NB4 (cell line): Measurements from ENCODE around the gene PACS1.

Experiments
- DNase-seq: peaks from one replicate; pipeline ENCODE4 v3.0.0; 2010; ENCODE audit warnings: low read depth
- H3K4me3 ChIP-seq: one replicate; pipeline ENCODE4 v1.5.1; 2011; ENCODE audit warnings: mild to moderate bottlenecking, low read depth, low read length, moderate library complexity
- CTCF ChIP-seq: IDR thresholded peaks from one replicate; pipeline ENCODE4 v1.5.1; 2012; ENCODE audit warnings: low read depth, low read length
- MAX ChIP-seq: IDR thresholded peaks from 2 replicates; pipeline ENCODE4 v1.6.1; 2011; ENCODE audit warnings: low read depth, low read length
- MYC ChIP-seq: IDR thresholded peaks from 2 replicates; pipeline ENCODE4 v1.6.1; 2011; ENCODE audit warnings: low read depth, low read length
- POLR2A ChIP-seq: IDR thresholded peaks from 2 replicates; pipeline ENCODE4 v1.6.1; 2011; ENCODE audit warnings: mild to moderate bottlenecking; ENCODE audit not compliant: insufficient read length; ENCODE audit errors: extremely low read depth

The PACS1 gene

GRCh38 chr11:66071381-66071801, 1.3 kb downstream of the PACS1 start:
- DNase-seq, result no peak

GRCh38 chr11:66072081-66072480, 2.0 kb downstream of the PACS1 start:
- no peak for DNase-seq
- H3K4me3 ChIP-seq, result no peak overlapping the region
- no peak for TF ChIP-seq POLR2A

More at GRCh38 chr11:66071381-66071801, 1.3 kb downstream of the PACS1 start:
- TF ChIP-seq CTCF (no peak), MAX (no peak), MYC (no peak), POLR2A (no peak)
- H3K4me3 ChIP-seq, result peak overlapping the region; percentile 30

GRCh38 chr11:66072518-66072917, 2.4 kb downstream of the PACS1 start:
- no peak overlapping the region for H3K4me3 ChIP-seq
- no peak for TF ChIP-seq CTCF
- no peak for TF ChIP-seq POLR2A
- TF ChIP-seq MAX, result no peak
- TF ChIP-seq MYC, result no peak
- no peak for DNase-seq

GRCh38 chr11:66073669-66074068, 3.6 kb downstream of the PACS1 start:
- H3K4me3 ChIP-seq, result no peak overlapping the region
- no peak for TF ChIP-seq CTCF
- no peak for TF ChIP-seq MAX
- no peak for TF ChIP-seq MYC
- TF ChIP-seq POLR2A, result no peak
- no peak for DNase-seq

- DNase-seq, result no peak
- TF ChIP-seq MYC (no peak), MAX (no peak), CTCF (no peak)
- no peak overlapping the region for H3K4me3 ChIP-seq
Observed at GRCh38 chr11:66075273-66075672, 5.2 kb downstream of the PACS1 start.

GRCh38 chr11:66076561-66076960, 6.5 kb downstream of the PACS1 start:
- no peak for TF ChIP-seq MAX
- TF ChIP-seq MYC, result no peak
- no peak for TF ChIP-seq POLR2A
- TF ChIP-seq CTCF, result no peak
- no peak overlapping the region for H3K4me3 ChIP-seq
- DNase-seq, result no peak
